GM12892 (cell line): ENCODE data around the gene NPAT.

Source experiments
- POLR2A ChIP-seq: IDR thresholded peaks from 2 replicates; pipeline ENCODE4 v1.6.1; 2011; ENCODE audit warnings: low read depth, low read length, control low read depth
- POLR2AphosphoS5 ChIP-seq: IDR thresholded peaks from 2 replicates; pipeline ENCODE4 v1.6.1; 2011; ENCODE audit warnings: low read depth, low read length, control low read depth

- TF ChIP-seq POLR2A (no peak), POLR2AphosphoS5 (no peak)
Observed at GRCh38 chr11:108218912-108219783, 3.3 kb downstream of the NPAT start.
